NCI-H774 (cell line): Measurements from ENCODE around the gene BRIP1.
"Not testable (repeated sequence)": the region's sequence is repeated elsewhere in the genome, so short reads cannot be mapped to it uniquely, and the experiment has no call there.

Experiments
- DNase-seq: peaks from one replicate; lab custom pipeline; 2025; lab: John Stamatoyannopoulos, UW

Gene BRIP1

DNA sequence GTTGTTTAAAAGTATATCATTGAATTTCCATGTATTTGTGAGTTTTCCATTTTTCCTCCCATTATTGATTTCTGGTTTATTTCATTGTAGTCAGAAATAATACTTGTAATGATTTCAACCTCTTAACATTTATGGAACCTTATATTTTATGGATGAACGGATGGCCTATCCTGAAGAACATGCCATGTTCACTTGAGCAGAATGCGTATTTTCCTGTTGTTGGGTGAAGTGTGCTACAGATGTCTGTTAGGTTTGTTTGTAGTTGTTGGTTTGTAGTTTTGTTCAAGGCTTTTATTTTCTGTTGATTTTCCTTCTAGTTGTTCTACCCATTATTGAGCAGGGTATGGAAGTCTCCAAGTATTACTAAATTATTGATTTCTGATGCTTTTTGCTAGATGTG is 165.1 kb downstream of the BRIP1 start:
- DNase-seq = no peak

DNA sequence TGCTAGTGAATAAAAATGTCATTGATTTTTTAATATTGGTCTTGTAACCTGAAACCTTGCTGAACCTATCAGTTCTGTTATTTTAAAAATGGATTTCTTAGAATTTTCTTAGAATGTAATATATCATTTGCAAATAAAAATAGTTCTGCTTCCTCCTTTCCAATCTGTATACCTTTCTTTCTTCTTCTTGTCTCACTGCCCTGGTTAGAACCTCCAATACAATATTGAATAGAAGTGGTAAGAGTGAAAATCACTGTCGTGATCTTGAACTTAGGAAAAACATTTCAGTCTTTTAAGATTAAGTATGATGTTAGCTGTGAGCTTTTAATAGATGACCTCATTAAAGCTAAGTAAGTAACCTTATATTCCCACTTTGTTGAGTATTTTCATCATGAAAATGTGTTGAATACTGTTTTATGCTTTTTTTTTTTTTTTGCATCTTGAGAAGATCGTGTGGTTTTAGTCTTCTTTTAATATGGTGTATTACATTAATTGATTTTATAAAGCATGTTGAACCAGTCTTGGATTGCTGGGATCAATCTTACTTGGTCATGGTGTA is 167.5 kb downstream of the BRIP1 start:
- no peak for DNase-seq

DNA sequence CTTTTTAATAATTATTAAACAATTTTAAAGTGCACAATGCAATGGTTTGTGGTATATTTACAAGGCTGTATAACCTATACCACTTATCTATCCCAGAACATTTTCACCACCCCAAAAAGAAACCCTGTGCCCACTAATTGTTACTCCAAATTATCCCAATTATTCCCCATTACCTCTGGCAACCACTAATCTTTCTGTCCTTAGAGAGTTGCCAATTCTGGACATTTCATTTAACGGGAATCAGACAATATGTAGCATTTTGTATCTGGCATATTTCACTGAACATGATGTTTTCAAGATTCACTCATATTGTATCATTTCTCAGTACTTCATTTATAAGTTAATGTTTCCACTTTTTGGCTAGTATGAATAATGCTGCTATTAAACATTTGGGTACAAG is 169.2 kb downstream of the BRIP1 start:
- no peak for DNase-seq

DNA sequence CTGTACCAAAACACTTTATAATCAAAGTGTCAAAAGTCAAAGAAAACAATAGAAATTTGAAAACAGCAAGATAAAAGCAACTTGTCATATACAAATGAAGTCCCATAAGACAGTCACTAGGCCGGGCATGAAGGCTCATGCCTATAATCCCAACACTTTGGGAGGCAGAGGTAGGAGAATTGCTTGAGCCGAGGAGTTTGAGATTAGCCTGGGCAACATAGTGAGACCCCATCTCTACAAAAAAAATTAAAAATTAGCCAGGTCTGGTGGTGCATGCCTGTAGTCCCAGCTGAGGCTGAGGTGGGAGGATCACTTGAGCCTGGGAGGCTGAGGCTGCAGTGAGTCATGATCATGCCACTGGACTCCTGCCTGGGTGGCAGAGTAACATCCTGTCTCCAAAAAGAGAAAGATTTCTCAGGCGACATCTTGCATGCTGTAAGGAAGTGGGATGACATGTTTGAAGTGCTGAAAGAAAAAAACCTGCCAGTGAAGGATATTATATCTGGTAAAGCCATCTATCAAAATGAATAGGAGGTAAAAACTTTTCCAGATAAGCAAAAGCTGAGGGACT is 173.6 kb downstream of the BRIP1 start:
- DNase-seq = no peak

DNA sequence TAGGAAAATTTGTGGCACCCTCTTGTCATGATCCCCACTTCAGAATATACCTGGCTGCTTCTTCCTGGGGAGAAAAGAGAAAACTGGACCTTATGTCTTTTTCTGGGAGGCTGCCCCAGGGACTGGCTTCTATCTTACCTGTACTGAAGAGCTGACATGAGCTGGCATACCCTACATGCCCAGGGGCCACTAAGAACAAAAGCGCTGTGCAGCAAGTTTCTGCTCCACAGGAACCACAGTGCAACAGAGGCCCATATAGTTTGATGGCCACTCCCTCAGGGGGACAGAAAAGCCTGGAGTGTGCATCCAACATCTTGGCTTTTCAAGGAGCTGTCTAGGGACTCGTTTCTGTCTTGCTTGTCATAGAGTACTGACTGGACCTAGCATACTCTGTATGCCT is 175.6 kb downstream of the BRIP1 start:
- DNase-seq = no peak

DNA sequence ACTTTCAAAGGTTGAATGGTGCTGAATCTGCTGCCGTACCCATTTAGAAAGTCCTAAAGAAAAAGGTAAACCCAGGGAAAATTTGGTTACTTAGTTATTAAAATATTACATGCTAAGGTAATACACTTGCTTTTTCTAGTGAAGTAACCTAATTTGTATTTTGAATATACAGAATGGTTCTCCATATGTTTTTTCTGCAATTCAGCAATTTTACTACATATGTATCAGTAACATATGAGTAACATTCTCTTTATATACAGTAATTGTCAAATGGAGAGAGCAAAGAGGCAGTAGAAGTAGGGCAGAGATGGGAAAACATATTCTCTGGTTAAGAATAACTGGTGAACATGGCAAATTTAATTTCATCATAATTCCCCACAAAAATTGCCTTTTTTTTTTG is 177.2 kb downstream of the BRIP1 start:
- no peak for DNase-seq

DNA sequence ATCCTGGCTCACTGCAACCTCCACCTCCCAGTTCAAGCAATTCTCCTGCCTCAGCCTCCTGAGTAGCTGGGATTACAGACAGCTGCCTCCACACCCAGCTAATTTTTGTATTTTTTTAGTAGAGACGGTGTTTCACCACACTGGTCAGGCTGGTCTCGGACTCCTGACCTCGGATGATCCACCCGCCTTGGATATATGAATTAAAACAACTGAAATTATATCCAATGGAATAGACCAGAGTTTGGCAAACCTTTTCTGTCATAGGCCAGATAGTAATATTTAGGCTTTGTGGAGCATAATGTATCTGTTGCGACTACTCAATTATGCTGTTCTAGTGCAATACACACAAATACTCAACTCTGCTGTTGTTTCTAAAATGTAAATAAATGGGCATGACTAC is 178.5 kb downstream of the BRIP1 start:
- no peak for DNase-seq

DNA sequence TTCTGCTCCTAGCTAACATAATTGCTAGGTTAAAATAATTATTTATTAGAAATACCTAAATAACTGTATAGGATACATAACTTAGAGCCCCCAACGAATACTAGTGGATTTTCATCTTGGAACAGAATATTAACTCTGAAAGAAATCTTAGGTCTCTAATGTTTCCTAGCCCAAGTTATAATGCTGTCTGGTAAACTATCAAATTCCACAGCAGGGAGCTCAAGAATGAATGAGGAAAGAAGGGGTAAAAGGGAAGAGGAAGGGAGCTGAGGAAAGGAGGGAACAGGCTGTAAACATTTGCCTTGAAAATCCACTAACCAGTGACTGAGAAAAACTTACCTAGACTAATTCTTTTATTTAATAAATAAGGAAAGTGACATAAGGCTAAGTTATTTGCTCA is 179.2 kb downstream of the BRIP1 start:
- no peak for DNase-seq

DNA sequence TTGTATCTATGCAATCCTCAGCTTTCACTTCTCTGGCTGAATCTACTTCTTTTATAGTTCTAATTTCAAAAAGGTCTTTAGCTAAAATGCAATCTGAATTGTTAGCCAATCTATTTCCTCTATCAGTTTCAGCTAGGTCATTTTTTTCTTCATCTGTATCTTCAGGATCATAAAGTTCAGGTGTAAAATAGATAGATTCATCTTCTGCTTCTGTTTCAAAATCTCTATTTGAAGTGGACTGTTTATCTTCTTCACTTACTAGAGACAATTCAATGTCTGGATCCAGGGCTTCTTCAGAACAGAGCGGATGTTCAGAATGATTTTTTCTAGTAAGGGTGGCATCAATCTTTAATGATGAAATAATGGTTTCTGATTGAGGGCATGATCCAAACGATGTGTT is 179.9 kb downstream of the BRIP1 start:
- DNase-seq = no peak

DNA sequence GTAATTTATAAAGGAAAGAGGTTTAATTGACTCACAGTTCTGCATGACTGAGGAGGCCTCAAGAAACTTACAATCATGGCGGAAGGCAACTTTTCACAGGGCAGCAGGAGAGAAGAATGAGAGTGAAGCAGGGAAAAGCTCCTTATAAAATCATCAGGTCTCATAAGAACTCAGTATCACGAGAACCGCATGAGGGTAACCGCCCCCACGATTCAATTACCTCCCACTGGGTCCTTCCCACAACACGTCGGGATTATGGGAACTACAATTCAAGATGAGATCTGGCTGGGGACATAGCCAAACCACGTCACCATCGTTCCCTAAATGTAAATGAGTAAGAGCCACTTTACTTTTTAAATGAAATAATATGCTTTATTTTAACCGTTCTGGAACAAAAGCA is 182.4 kb downstream of the BRIP1 start:
- DNase-seq = no peak

DNA sequence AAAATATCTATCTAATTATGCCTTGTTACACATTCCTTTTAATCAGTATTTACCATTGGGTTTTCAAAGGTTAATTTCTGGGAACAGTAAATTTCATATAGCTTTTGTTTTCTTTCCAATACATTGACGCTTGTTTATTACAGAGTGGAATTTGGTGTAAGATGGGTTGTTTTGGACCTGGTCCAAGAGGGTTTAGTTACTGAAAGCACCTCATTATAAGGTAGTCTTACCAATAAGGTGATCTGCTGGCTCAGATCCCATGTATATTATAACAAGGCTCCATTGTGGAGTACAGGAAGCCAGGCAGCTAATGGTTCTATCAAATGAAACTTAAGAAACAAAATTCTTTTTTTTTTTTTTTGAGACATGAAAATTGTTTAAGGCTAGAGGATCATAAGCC is 185.0 kb downstream of the BRIP1 start:
- no peak for DNase-seq

DNA sequence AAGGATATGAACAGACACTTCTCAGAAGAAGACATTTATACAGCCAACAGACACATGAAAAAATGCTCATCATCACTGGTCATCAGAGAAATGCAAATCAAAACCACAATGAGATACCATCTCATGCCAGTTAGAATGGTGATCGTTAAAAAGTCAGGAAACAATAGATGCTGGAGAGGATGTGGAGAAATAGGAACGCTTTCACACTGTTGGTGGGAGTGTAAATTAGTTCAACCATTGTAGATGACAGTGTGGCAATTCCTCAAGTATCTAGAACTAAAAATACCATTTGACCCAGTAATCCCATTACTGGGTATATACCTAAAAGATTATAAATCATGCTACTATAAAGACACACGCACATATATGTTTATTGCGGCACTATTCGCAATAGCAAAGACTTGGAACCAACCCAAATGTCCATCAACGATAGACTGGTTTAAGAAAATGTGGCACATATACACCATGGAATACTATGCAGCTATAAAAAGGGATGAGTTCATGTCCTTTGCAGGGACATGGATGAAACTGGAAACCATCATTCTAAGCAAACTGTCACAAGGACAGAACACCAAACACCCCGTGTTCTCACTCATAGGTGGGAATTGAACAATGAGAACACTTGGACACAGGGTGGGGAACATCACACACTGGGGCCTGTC is 186.0 kb downstream of the BRIP1 start:
- not testable (repeated sequence) for DNase-seq

DNA sequence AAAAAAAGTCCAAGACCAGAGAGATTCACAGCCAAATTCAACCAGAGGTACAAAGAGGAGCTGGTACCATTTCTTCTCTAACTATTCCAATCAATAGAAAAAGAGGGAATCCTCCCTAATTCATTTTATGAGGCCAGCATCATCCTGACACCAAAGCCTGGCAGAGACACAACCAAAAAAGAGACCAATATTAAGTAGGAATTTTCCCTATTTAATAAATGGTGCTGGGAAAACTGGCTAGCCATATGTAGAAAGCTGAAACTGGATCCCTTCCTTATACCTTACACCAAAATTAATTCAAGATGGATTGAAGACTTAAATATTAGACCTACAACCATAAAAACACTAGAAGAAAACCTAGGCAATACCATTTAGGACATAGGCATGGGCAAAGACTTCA is 186.8 kb downstream of the BRIP1 start:
- DNase-seq = not testable (repeated sequence)

DNA sequence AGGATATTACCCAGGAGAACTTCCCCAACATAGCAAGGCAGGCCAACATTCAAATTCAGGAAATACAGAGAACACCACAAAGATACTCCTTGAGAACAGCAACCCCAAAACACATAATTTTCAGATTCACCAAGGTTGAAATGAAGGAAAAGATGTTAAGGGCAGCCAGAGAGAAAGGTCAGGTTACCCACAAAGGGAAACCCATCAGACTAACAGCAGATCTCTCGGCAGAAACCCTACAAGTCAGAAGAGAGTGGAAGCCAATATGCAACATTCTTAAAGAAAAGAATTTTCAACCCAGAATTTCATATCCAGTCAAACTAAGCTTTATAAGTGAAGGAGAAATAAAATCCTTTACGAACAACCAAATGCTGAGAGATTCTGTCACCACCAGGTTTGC is 188.7 kb downstream of the BRIP1 start:
- DNase-seq = not testable (repeated sequence)

DNA sequence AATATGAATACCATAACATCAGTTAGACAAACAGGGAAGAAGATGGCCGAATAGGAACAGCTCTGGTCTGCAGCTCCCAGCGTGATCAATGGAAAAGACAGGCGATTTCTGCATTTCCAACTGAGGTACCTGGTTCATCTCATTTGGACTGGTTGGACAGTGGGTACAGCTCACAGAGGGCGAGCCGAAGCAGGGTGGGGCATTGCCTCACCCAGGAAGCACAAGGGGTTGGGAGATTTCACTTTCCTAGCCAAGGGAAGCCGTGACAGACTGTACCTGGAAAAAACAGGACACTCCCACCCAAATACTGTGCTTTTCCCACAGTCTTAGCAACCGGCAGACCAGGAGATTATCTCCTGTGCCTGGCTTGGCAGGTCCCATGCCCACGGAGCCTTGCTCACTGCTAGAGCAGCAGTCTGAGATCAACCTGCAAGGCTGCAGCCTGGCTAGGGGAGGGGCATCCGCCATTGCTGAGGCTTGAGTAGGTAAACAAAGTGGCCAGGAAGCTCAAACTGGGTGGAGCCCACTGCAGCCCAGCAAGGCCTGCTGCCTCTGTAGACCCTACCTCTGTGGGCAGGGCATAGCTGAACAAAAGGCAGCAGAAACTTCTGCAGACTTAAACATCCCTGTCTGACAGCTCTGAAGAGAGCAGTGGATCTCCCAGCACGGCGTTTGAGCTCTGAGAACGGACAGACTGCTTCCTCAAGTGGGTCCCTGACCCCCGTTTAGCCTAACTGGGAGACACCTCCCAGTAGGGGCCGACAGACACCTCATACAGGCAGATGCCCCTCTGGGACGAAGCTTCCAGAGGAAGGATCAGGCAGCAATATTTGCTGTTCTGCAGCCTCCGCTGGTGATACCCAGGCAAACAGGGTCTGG is 190.1 kb downstream of the BRIP1 start:
- not testable (repeated sequence) for DNase-seq

DNA sequence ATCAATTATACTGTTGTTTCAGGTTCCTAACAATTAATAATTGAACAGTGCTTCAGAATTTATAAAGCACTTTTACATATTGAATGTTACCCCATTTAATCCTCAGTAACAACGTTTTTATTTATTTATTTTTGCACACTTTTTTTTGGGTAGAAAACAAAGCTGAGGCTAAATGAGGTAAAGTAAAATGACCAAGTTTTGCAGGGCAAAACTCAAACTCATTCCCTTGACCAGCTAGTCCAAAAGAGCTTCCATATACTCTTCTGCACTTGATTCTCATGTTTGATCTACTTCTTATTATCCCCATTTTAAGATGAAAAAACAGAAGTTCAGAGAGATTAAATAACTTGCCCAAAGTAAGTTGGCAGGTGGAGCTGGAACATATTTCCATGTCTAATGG is 191.2 kb downstream of the BRIP1 start:
- DNase-seq = no peak

DNA sequence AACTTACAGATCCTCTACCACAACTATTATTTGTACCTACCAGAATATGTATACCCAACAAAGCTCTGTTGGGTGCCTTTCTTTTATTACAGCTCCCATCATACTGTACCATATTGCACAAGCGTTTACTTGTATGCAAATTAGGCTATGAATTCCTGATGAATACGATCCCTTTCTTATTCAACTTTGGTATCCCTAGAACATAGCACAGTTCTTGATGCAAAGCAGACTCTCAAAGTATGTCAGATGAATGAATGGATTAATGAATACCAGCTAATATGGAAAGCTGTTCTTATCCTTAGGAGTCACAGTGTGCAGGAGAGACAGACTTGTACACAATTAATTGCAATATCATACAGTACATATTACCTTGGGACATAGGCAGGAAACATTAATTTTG is 192.6 kb downstream of the BRIP1 start:
- DNase-seq = no peak

DNA sequence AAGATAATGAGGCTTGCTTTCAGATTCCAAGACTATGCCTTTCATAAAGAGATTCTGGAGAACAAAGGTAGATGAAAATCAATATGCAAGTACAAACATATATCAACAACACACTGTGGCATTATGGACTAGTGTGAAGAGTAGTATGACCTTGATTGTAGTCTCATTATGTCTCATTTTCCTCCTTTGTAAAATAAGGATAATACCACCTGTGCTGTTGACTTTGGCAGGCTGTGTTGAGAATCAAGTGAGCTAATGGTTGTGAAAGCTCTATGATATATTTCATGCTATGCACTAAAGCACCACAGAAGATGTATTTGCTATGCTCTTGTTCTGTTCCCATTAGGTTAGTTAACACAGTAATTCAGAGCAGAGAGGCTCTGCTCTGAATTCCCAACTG is 193.8 kb downstream of the BRIP1 start:
- peak; percentile 58 for DNase-seq

DNA sequence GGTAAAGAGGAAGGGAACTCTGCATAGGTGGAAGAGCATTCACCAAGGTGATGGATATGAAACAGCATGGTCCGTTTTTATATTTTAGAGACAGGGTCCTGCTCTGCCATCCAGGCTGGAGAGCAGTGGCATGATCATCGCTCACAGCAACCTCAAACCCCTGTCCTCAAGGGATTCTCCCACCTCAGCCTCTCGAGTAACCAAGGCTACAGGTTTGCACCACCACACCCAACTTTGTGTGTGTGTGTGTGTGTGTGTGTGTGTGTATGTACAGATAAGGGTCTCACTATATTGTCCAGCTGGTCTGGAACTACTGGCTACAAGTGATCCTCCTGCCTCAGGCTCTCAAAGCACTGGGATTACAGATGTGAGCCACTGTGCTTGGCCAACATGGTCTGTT is 194.8 kb downstream of the BRIP1 start:
- no peak for DNase-seq

DNA sequence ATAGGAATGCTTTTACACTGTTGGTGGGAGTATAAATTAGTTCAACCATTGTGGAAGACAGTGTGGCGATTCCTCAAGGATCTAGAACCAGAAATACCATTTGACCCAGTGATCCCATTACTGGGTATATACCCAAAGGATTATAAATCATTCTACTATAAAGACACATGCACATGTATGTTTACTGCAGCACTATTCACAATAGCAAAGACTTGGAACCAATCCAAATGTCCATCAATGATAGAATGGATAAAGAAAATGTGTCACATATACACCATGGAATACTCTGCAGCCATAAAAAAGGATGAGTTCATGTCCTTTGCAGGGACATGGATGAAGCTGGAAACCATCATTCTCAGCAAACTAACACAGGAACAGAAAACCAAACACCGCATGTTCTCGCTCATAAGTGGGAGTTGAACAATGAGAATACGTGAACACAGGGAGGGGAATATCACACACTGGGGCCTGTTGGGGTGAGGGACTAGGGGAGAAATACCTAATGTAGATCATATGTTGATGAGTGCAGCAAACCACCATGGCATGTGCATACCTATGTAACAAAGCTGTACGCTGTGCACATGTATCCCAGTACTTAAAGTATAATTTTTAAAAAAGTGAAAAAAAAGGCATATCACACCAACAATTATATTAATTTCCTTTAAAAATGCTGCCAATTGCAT is 196.8 kb downstream of the BRIP1 start:
- not testable (repeated sequence) for DNase-seq

DNA sequence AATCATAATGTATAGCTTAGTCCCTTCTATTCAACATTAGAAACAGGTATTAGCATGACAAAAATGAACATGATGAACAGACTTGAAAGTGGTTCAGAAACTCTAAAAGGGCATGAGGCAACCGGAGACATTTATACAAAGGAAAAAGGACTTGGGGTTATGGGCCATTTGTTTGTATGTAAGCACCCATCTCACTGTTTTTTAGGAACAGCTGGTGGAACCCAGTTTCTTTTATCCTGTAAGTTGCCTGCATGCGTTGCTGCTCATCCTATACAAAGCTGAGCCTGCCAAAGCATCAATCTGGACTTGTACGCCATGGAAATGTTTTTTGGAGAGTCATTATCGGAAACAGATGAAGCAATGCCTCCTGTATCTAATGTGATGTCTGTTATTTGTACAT is 200.0 kb downstream of the BRIP1 start:
- DNase-seq = no peak

DNA sequence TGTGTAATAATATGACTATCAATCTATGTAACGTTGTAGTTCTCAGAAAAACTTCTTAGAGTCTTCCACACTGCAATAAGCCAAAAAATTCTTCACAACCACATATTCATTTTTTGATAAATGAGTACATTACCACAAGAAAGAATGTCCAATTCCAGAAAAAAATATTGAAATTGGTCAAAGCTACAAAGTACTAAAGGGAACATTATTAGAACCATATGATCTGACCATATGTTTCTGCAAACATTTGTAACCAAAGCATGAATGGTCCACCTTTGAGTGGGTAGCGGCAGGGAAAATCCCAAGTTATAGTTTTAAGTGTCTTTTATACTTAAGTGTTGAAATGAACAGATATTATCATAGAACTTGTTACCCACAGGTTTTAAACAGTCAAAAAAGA is 200.6 kb downstream of the BRIP1 start:
- DNase-seq = no peak
